Endothelial cell of umbilical vein (primary cell): ENCODE results near the gene AFP. TPM values are rescaled to one million over a fixed set of nuclear protein-coding genes. Genes with fewer than 3 reads are reported as not detected.

Experiments used
- BruUV-seq: library from RNA; stranded (reverse); fragments of 400-500 nt; replicated peaks from 2 replicates; lab custom pipeline; 2021; lab: Mats Ljungman, UMichigan
- CTCF ChIA-PET: fragments of 300-600, 350-600 bp; sonication (Branson Sonifier 250); formaldehyde crosslinking; loops from one replicate; lab custom pipeline; 2021; ENCODE audit warnings: antibody characterized with exemption, inconsistent platforms; lab: Charles Lee
- POLR2A ChIA-PET: fragments of 300-600, 350-600 bp; sonication (Branson Sonifier 250); formaldehyde crosslinking; loops from one replicate; lab custom pipeline; 2021; ENCODE audit warnings: antibody characterized with exemption, inconsistent platforms; lab: Charles Lee
- DNase-seq: peaks from one replicate; pipeline ENCODE4 v3.0.0-alpha.2; 2011; ENCODE audit warnings: low read depth, low spot score
- FAIRE-seq: peaks from 2 replicates; lab custom pipeline; 2011; peaks lifted over from hg19 to GRCh38; lab: Jason Lieb, UNC
- H2AFZ ChIP-seq: 2 replicates; pipeline ENCODE4 v1.6.0; 2012; ENCODE audit warnings: low read depth, low read length, control low read depth, inconsistent platforms
- H3K27ac ChIP-seq: 2 replicates; pipeline ENCODE4 v1.5.1; 2011; ENCODE audit warnings: low read depth, mild to moderate bottlenecking, control low read depth, low read length, moderate library complexity; ENCODE audit not compliant: insufficient read depth
- H3K27me3 ChIP-seq, 2 experiments: 2 replicates each; pipeline versions ENCODE4 v1.6.0 to v1.6.1; 2011; ENCODE audit warnings: low read length in 2 of 2, mixed read lengths in 1 of 2; ENCODE audit not compliant: control insufficient read depth in 2 of 2, insufficient read depth in 2 of 2
- H3K36me3 ChIP-seq, 2 experiments: 2 replicates in 1 of 2; 3 replicates in 1 of 2; pipeline ENCODE4 v1.5.1; 2011; ENCODE audit warnings: low read length in 2 of 2, mild to moderate bottlenecking in 1 of 2, moderate library complexity in 1 of 2; ENCODE audit not compliant: control insufficient read depth in 2 of 2, insufficient read depth in 2 of 2; ENCODE audit errors: extremely low read depth in 1 of 2
- H3K4me1 ChIP-seq: 3 replicates; pipeline ENCODE4 v1.5.1; 2011; ENCODE audit warnings: mild to moderate bottlenecking, low read length; ENCODE audit not compliant: control insufficient read depth, insufficient read depth; ENCODE audit errors: extremely low read depth
- H3K4me2 ChIP-seq: 2 replicates; pipeline ENCODE4 v1.6.1; 2011; ENCODE audit warnings: low read length, control low read depth, mixed read lengths; ENCODE audit not compliant: insufficient read depth
- H3K4me3 ChIP-seq, 3 experiments: fragments of 200-600 bp in 1 of 3; sonication (generic), shearing (Covaris generic) in 1 of 3; replicated peaks in 1 of 3; 2 replicates each; pipeline ENCODE4 v1.5.1; 2011 to 2016; ENCODE audit warnings: control low read depth in 3 of 3, low read length in 3 of 3, mild to moderate bottlenecking in 2 of 3, inconsistent platforms in 1 of 3, low read depth in 1 of 3, moderate library complexity in 1 of 3; ENCODE audit not compliant: insufficient read depth in 1 of 3
- H3K79me2 ChIP-seq: 2 replicates; pipeline ENCODE4 v1.6.0; 2012; ENCODE audit warnings: low read length, inconsistent platforms; ENCODE audit not compliant: control insufficient read depth, insufficient read depth
- H3K9ac ChIP-seq: replicated peaks from 2 replicates; pipeline ENCODE3; 2011; ENCODE audit warnings: low read length, control low read depth; ENCODE audit not compliant: insufficient read depth; ENCODE audit errors: extremely low read depth
- H3K9me1 ChIP-seq: replicated peaks from 3 replicates; pipeline ENCODE4 v1.6.0; 2011; ENCODE audit warnings: mild to moderate bottlenecking, low read length; ENCODE audit not compliant: control insufficient read depth, insufficient read depth; ENCODE audit errors: extremely low read depth
- H3K9me3 ChIP-seq: replicated peaks from 2 replicates; pipeline ENCODE4 v1.5.1; 2012; ENCODE audit warnings: low read length, inconsistent platforms; ENCODE audit not compliant: control insufficient read depth, insufficient read depth
- H4K20me1 ChIP-seq: replicated peaks from 2 replicates; pipeline ENCODE3; 2011; ENCODE audit warnings: mild to moderate bottlenecking, low read length; ENCODE audit not compliant: control insufficient read depth, insufficient read depth; ENCODE audit errors: extremely low read depth
- EZH2 ChIP-seq: IDR thresholded peaks from 2 replicates; pipeline ENCODE4 v1.6.1; 2012; ENCODE audit warnings: borderline replicate concordance, low read depth, mild to moderate bottlenecking, moderate library complexity, low read length, inconsistent platforms; ENCODE audit not compliant: severe bottlenecking
- FOS ChIP-seq: IDR thresholded peaks from 2 replicates; pipeline ENCODE4 v1.6.1; 2011; ENCODE audit warnings: mild to moderate bottlenecking, low read length, moderate library complexity, borderline replicate concordance; ENCODE audit not compliant: insufficient read depth
- GATA2 ChIP-seq: IDR thresholded peaks from 2 replicates; pipeline ENCODE4 v1.7.0; 2011; ENCODE audit warnings: low read depth, mild to moderate bottlenecking, moderate library complexity, mixed read lengths, low read length; ENCODE audit not compliant: insufficient read length, insufficient read depth
- JUN ChIP-seq: IDR thresholded peaks from 2 replicates; pipeline ENCODE4 v1.6.1; 2011; ENCODE audit warnings: borderline replicate concordance, low read depth; ENCODE audit not compliant: insufficient read length, insufficient read depth
- MYC ChIP-seq: IDR thresholded peaks from one replicate; pipeline ENCODE4 v1.6.1; 2011; ENCODE audit warnings: mild to moderate bottlenecking, low read depth, low read length
- POLR2A ChIP-seq: IDR thresholded peaks from 2 replicates; pipeline ENCODE4 v1.6.1; 2012; ENCODE audit warnings: low read depth, mild to moderate bottlenecking, control low read depth, low read length
- POLR2AphosphoS5 ChIP-seq: IDR thresholded peaks from 2 replicates; pipeline ENCODE4 v1.6.1; 2012; ENCODE audit warnings: low read depth, mild to moderate bottlenecking, control low read depth, low read length, moderate library complexity; ENCODE audit not compliant: insufficient read depth
- dilution Hi-C: fragments of 300-500 bp; cut with MboI; formaldehyde crosslinking; loops from one replicate; pipeline ENCODE4 v1.15.0; 2019; ENCODE audit warnings: low sequenced_read_pairs; ENCODE audit not compliant: extremely low pct_ligation_motif_present
- intact Hi-C: fragments of 100-400 bp; cut with micrococcal nuclease; formaldehyde crosslinking; loops from one replicate; pipeline ENCODE4 v1.10.0; 2022
- polyA plus RNA-seq, 4 experiments: library from polyadenylated mRNA; depleted of rRNA in 3 of 4; stranded (reverse) in 3 of 4; unstranded in 1 of 4; fragments of >200 nt; gene quantifications; 2 replicates each; pipeline versions ENCODE4 v1.2.1 to v1.2.3, GENCODE V29; 2011 to 2012; ENCODE audit warnings: missing spikeins in 1 of 4
- total RNA-seq: library from RNA; stranded (reverse); gene quantifications from 2 replicates; pipeline ENCODE4 v1.2.3, GENCODE V29; 2021
- TF ChIP-seq, protein P1 (sequence below), 2 donors: IDR thresholded peaks; 1 replicate in 1 of 2; 2 replicates in 1 of 2; pipeline ENCODE4 v1.5.1; 2011; ENCODE audit warnings: low read length in 2 of 2, mild to moderate bottlenecking in 2 of 2, moderate library complexity in 2 of 2, control low read depth in 1 of 2, inconsistent platforms in 1 of 2, low read depth in 1 of 2; ENCODE audit not compliant: insufficient read depth in 1 of 2; ENCODE audit errors: extremely low read depth in 1 of 2
- TF ChIP-seq, protein P2 (sequence below): IDR thresholded peaks from 2 replicates; pipeline ENCODE4 v1.6.1; 2011; ENCODE audit not compliant: insufficient read depth, insufficient read length

AFP gene
- total and polyA plus RNA-seq, 2 donors (not counting 3 experiments of a cell fraction or from before 2014, with no cell fraction given) = not detected

GRCh38 chr4:73486497-73486896, 50.5 kb downstream of the AFP start:
- Histone ChIP-seq H3K27ac (no peak overlapping the region), H3K9me3 (no peaks in the 10 kb centered on the region), H3K9ac (no peak overlapping the region), H3K79me2 (no peaks in the 10 kb centered on the region), H4K20me1 (no peaks in the 10 kb centered on the region), H3K9me1 (no peaks in the 10 kb centered on the region), H2AFZ (no peak overlapping the region), H3K36me3 (no peaks in the 10 kb centered on the region), H3K27me3 (peaks cover 4 to 5% of the 10 kb centered on the region in 2 experiments), H3K4me2 (no peak overlapping the region), H3K4me3 (no peak overlapping the region), H3K4me1 (no peaks in the 10 kb centered on the region)
- ChIA-PET CTCF (no interaction called here), POLR2A (no interaction called here)
- TF ChIP-seq EZH2 = no peak
- no peak for TF ChIP-seq JUN
- TF ChIP-seq, protein P1, sequence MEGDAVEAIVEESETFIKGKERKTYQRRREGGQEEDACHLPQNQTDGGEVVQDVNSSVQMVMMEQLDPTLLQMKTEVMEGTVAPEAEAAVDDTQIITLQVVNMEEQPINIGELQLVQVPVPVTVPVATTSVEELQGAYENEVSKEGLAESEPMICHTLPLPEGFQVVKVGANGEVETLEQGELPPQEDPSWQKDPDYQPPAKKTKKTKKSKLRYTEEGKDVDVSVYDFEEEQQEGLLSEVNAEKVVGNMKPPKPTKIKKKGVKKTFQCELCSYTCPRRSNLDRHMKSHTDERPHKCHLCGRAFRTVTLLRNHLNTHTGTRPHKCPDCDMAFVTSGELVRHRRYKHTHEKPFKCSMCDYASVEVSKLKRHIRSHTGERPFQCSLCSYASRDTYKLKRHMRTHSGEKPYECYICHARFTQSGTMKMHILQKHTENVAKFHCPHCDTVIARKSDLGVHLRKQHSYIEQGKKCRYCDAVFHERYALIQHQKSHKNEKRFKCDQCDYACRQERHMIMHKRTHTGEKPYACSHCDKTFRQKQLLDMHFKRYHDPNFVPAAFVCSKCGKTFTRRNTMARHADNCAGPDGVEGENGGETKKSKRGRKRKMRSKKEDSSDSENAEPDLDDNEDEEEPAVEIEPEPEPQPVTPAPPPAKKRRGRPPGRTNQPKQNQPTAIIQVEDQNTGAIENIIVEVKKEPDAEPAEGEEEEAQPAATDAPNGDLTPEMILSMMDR (IDR thresholded peaks at IDR 0.05; ENCODE audit: extremely low read depth in 1 of 2, insufficient read depth in 1 of 2, low read depth in 1 of 2, low read length in 2 of 2) = no peak
- TF ChIP-seq POLR2AphosphoS5 = no peak
- no peak for TF ChIP-seq POLR2A
- TF ChIP-seq, protein P2, sequence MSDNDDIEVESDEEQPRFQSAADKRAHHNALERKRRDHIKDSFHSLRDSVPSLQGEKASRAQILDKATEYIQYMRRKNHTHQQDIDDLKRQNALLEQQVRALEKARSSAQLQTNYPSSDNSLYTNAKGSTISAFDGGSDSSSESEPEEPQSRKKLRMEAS = no peak
- no peak for TF ChIP-seq MYC
- TF ChIP-seq FOS = no peak
- no peak for TF ChIP-seq GATA2
- BruUV-seq = no TSS peak
- dilution Hi-C loops = no loop called here
- DNase-seq (no peak), FAIRE-seq (no peak)
- intact Hi-C loops = no loop called here
